Liver (tissue), 9 donors: ENCODE data around the gene CNIH2. TPM values are rescaled to one million over a fixed set of nuclear protein-coding genes. Genes with fewer than 3 reads are reported as not detected.

Experiments
- DNase-seq: peaks from one replicate; pipeline ENCODE4 v3.0.0-alpha.2; 2017; ENCODE audit warnings: low spot score
- H3K27ac ChIP-seq, 2 donors: one replicate each; pipeline ENCODE4 v1.7.0; 2013; ENCODE audit warnings: inconsistent platforms in 2 of 2, low read length in 2 of 2, control low read depth in 1 of 2, low read depth in 1 of 2, mild to moderate bottlenecking in 1 of 2
- H3K27me3 ChIP-seq, 4 donors: one replicate each; pipeline versions ENCODE4 v1.6.1 to v1.7.0; 2013; ENCODE audit warnings: low read length in 3 of 4, inconsistent platforms in 1 of 4, mild to moderate bottlenecking in 1 of 4, moderate library complexity in 1 of 4; ENCODE audit not compliant: control insufficient read depth in 4 of 4, insufficient read depth in 4 of 4
- H3K36me3 ChIP-seq, 4 donors: one replicate each; pipeline versions ENCODE4 v1.6.1 to v1.7.0; 2013; ENCODE audit warnings: low read length in 3 of 4, mild to moderate bottlenecking in 3 of 4, low read depth in 1 of 4, moderate library complexity in 1 of 4; ENCODE audit not compliant: control insufficient read depth in 4 of 4, insufficient read depth in 3 of 4
- H3K4me1 ChIP-seq, 4 donors: one replicate each; pipeline versions ENCODE4 v1.6.1 to v1.7.0; 2013; ENCODE audit warnings: low read length in 3 of 4, mild to moderate bottlenecking in 3 of 4, moderate library complexity in 1 of 4; ENCODE audit not compliant: control insufficient read depth in 4 of 4, insufficient read depth in 4 of 4
- H3K4me3 ChIP-seq, 3 donors: one replicate each; pipeline versions ENCODE4 v1.6.1 to v1.7.0; 2013; ENCODE audit warnings: low read length in 3 of 3, control low read depth in 1 of 3, low read depth in 1 of 3, mild to moderate bottlenecking in 1 of 3
- H3K9ac ChIP-seq, 2 donors: one replicate each; pipeline ENCODE4 v1.7.0; 2013; ENCODE audit warnings: low read length in 2 of 2, mild to moderate bottlenecking in 2 of 2, moderate library complexity in 2 of 2, control low read depth in 1 of 2, low read depth in 1 of 2
- H3K9me3 ChIP-seq, 4 donors: one replicate each; pipeline versions ENCODE4 v1.6.1 to v1.7.0; 2013; ENCODE audit warnings: low read length in 3 of 4; ENCODE audit not compliant: control insufficient read depth in 4 of 4
- EGR1 ChIP-seq, 2 donors: IDR thresholded peaks; 2 replicates each; pipeline ENCODE4 v1.6.1; 2016 to 2018; ENCODE audit warnings: antibody characterized with exemption in 2 of 2, low read depth in 2 of 2
- FOXA1 ChIP-seq: IDR thresholded peaks from 2 replicates; pipeline ENCODE4 v1.6.1; 2016; ENCODE audit warnings: antibody characterized with exemption
- FOXA2 ChIP-seq: IDR thresholded peaks from 2 replicates; pipeline ENCODE4 v1.6.1; 2016; ENCODE audit warnings: antibody characterized with exemption
- GABPA ChIP-seq, 2 donors: IDR thresholded peaks in 1 of 2; conservative IDR thresholded peaks in 1 of 2; 2 replicates each; pipeline ENCODE4 v1.6.1; 2016; ENCODE audit warnings: antibody characterized with exemption in 2 of 2, mild to moderate bottlenecking in 1 of 2, moderate library complexity in 1 of 2
- HNF4A ChIP-seq, 2 donors: conservative IDR thresholded peaks; 2 replicates each; pipeline ENCODE4 v1.6.1; 2016; ENCODE audit warnings: antibody characterized with exemption in 2 of 2, mild to moderate bottlenecking in 2 of 2
- HNF4G ChIP-seq: IDR thresholded peaks from 2 replicates; pipeline ENCODE4 v1.6.1; 2016; ENCODE audit warnings: antibody characterized with exemption
- JUND ChIP-seq, 2 donors: IDR thresholded peaks; 2 replicates each; pipeline ENCODE4 v1.6.1; 2016; ENCODE audit warnings: antibody characterized with exemption in 2 of 2
- NR2F2 ChIP-seq: IDR thresholded peaks from 2 replicates; pipeline ENCODE4 v1.6.1; 2016; ENCODE audit warnings: antibody characterized with exemption
- RAD21 ChIP-seq, 2 donors: IDR thresholded peaks; 2 replicates each; pipeline ENCODE4 v1.6.1; 2016; ENCODE audit warnings: antibody characterized with exemption in 2 of 2, mild to moderate bottlenecking in 2 of 2
- RXRA ChIP-seq, 2 donors: IDR thresholded peaks; 2 replicates each; pipeline ENCODE4 v1.6.1; 2017 to 2018; ENCODE audit warnings: antibody characterized with exemption in 2 of 2, mild to moderate bottlenecking in 1 of 2
- SP1 ChIP-seq: IDR thresholded peaks from 2 replicates; pipeline ENCODE4 v1.6.1; 2018; ENCODE audit warnings: antibody characterized with exemption, mild to moderate bottlenecking
- TAF1 ChIP-seq: conservative IDR thresholded peaks from 2 replicates; pipeline ENCODE4 v1.6.1; 2016; ENCODE audit warnings: antibody characterized with exemption, mild to moderate bottlenecking
- YY1 ChIP-seq: IDR thresholded peaks from 2 replicates; pipeline ENCODE4 v1.6.1; 2016; ENCODE audit warnings: antibody characterized with exemption, mild to moderate bottlenecking
- WGBS: extraction: QIAGEN DNeasy Blood & Tissue Kit; methylation state at CpG from one replicate; pipeline ENCODE4 v1.1.7; 2013; 5-methylcytosine and 5-hydroxymethylcytosine counted together
- polyA plus RNA-seq, 2 donors: library from polyadenylated mRNA; stranded (reverse) in 1 of 2; unstranded in 1 of 2; fragments of 200-250 nt in 1 of 2; fragments of >200 nt in 1 of 2; fragmentation: Nextera tagmentation in 1 of 2; extraction: Ambion mirVana in 1 of 2; gene quantifications; one replicate each; pipeline versions ENCODE4 v1.2.1 to v1.2.3, GENCODE V29; 2013 to 2015
- total RNA-seq, 2 donors: library from RNA; depleted of rRNA; stranded (reverse); fragments of >200 nt; gene quantifications; one replicate each; pipeline ENCODE4 v1.2.3, GENCODE V29; 2014
- TF ChIP-seq, protein P1 (sequence below): IDR thresholded peaks from 2 replicates; pipeline ENCODE4 v1.6.1; 2016; ENCODE audit warnings: antibody characterized with exemption
- TF ChIP-seq, protein P2 (sequence below): IDR thresholded peaks from 2 replicates; pipeline ENCODE4 v1.6.1; 2016; ENCODE audit warnings: antibody characterized with exemption, mild to moderate bottlenecking
- TF ChIP-seq, protein P3 (sequence below): fragments of 150-350 bp; IDR thresholded peaks from 2 replicates; pipeline ENCODE4 v1.5.1; 2017; ENCODE audit warnings: improper control_type of control experiment, low read depth, low read length; ENCODE audit not compliant: missing input control
- TF ChIP-seq, protein P4 (sequence below): IDR thresholded peaks from 2 replicates; pipeline ENCODE4 v1.6.1; 2016; ENCODE audit warnings: antibody characterized with exemption
- TF ChIP-seq, protein P5 (sequence below): IDR thresholded peaks from 2 replicates; pipeline ENCODE4 v1.6.1; 2016; ENCODE audit warnings: antibody characterized with exemption
- donor health status: healthy.
- donor health status: healthy.
- donor health status: healthy.
- donor health status: healthy.
- donor health status: healthy.

The CNIH2 gene
- total and polyA plus RNA-seq, 4 donors: 0.07 TPM; not detected in 3

DNA sequence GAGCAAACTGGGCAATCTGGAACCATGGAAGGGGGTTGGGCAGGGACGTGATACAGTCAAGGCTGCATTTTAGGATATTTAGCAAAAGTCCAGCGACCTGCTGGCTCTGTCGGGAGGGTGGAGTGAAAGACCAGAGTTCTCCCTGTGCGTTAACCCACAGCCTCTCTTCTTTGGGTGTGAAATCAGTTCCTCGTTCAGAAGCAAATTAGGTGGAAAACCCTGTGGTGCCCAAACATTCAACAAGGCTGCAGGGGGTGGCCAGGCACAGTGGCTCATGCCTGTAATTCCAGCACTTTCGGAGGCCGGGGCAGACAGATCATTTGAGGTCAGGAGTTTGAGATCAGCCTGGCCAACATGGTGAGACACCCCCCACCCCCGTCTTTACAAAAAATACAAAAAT is 19.6 kb downstream of the CNIH2 start:
- no peak for DNase-seq
- no peak overlapping the region for H3K9ac ChIP-seq
- WGBS: 64% methylated on average over 8 of the region's 8 CpGs
- H3K36me3 ChIP-seq: no peaks in the 10 kb centered on the region
- H3K27ac ChIP-seq: no peak overlapping the region
- H3K4me1 ChIP-seq: no peaks in the 10 kb centered on the region
- no peak overlapping the region for H3K4me3 ChIP-seq
- TF ChIP-seq JUND (IDR thresholded peaks at IDR 0.05) (no peak), FOXA2 (no peak), GABPA (IDR thresholded peaks at IDR 0.05 in 1 of 2, conservative IDR thresholded peaks at IDR 0.05 in 1 of 2) (no peak)
- TF ChIP-seq, protein P1, sequence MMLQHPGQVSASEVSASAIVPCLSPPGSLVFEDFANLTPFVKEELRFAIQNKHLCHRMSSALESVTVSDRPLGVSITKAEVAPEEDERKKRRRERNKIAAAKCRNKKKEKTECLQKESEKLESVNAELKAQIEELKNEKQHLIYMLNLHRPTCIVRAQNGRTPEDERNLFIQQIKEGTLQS: no peak
- TF ChIP-seq, protein P2, sequence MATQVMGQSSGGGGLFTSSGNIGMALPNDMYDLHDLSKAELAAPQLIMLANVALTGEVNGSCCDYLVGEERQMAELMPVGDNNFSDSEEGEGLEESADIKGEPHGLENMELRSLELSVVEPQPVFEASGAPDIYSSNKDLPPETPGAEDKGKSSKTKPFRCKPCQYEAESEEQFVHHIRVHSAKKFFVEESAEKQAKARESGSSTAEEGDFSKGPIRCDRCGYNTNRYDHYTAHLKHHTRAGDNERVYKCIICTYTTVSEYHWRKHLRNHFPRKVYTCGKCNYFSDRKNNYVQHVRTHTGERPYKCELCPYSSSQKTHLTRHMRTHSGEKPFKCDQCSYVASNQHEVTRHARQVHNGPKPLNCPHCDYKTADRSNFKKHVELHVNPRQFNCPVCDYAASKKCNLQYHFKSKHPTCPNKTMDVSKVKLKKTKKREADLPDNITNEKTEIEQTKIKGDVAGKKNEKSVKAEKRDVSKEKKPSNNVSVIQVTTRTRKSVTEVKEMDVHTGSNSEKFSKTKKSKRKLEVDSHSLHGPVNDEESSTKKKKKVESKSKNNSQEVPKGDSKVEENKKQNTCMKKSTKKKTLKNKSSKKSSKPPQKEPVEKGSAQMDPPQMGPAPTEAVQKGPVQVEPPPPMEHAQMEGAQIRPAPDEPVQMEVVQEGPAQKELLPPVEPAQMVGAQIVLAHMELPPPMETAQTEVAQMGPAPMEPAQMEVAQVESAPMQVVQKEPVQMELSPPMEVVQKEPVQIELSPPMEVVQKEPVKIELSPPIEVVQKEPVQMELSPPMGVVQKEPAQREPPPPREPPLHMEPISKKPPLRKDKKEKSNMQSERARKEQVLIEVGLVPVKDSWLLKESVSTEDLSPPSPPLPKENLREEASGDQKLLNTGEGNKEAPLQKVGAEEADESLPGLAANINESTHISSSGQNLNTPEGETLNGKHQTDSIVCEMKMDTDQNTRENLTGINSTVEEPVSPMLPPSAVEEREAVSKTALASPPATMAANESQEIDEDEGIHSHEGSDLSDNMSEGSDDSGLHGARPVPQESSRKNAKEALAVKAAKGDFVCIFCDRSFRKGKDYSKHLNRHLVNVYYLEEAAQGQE: no peak
- TF ChIP-seq, protein P3, sequence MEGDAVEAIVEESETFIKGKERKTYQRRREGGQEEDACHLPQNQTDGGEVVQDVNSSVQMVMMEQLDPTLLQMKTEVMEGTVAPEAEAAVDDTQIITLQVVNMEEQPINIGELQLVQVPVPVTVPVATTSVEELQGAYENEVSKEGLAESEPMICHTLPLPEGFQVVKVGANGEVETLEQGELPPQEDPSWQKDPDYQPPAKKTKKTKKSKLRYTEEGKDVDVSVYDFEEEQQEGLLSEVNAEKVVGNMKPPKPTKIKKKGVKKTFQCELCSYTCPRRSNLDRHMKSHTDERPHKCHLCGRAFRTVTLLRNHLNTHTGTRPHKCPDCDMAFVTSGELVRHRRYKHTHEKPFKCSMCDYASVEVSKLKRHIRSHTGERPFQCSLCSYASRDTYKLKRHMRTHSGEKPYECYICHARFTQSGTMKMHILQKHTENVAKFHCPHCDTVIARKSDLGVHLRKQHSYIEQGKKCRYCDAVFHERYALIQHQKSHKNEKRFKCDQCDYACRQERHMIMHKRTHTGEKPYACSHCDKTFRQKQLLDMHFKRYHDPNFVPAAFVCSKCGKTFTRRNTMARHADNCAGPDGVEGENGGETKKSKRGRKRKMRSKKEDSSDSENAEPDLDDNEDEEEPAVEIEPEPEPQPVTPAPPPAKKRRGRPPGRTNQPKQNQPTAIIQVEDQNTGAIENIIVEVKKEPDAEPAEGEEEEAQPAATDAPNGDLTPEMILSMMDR: no peak
- H3K9me3 ChIP-seq: no peaks in the 10 kb centered on the region
- peaks cover 0 to under 1% (median 0%) of the 10 kb centered on the region in 4 donors for H3K27me3 ChIP-seq

DNA sequence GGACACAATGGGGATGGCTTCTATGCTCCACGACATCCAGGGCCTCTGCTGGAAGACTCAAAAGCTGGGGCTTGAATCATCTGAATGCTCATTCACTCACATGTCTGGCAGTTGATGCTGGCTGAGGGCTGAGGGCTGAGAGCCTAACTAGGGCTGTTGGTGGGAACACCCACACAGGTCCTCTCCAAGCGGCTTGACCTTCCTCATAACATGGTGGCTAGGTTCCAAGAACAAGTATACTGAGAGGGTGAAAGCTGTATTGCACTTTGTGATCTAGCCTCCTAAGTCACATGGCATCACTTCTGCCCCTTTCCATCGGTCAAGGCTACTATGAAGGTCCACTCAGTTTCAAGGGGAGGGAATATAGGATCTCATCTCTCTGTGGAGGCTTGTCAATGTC is 21.2 kb downstream of the CNIH2 start:
- no peaks in the 10 kb centered on the region for H3K27me3 ChIP-seq
- H3K36me3 ChIP-seq: no peaks in the 10 kb centered on the region
- H3K9ac ChIP-seq: no peak overlapping the region
- no peaks in the 10 kb centered on the region for H3K4me1 ChIP-seq
- H3K9me3 ChIP-seq: no peaks in the 10 kb centered on the region
- WGBS: 60% methylated on average over 3 of the region's 3 CpGs
- no peak overlapping the region for H3K27ac ChIP-seq
- no peak overlapping the region for H3K4me3 ChIP-seq
- no peak for DNase-seq
- TF ChIP-seq SP1: no peak
- TF ChIP-seq TAF1: no peak
- TF ChIP-seq, protein P2: no peak
- TF ChIP-seq, protein P4, sequence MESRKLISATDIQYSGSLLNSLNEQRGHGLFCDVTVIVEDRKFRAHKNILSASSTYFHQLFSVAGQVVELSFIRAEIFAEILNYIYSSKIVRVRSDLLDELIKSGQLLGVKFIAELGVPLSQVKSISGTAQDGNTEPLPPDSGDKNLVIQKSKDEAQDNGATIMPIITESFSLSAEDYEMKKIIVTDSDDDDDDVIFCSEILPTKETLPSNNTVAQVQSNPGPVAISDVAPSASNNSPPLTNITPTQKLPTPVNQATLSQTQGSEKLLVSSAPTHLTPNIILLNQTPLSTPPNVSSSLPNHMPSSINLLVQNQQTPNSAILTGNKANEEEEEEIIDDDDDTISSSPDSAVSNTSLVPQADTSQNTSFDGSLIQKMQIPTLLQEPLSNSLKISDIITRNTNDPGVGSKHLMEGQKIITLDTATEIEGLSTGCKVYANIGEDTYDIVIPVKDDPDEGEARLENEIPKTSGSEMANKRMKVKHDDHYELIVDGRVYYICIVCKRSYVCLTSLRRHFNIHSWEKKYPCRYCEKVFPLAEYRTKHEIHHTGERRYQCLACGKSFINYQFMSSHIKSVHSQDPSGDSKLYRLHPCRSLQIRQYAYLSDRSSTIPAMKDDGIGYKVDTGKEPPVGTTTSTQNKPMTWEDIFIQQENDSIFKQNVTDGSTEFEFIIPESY: no peak
- TF ChIP-seq, protein P1: no peak
- TF ChIP-seq, protein P3: no peak
- TF ChIP-seq, protein P5, sequence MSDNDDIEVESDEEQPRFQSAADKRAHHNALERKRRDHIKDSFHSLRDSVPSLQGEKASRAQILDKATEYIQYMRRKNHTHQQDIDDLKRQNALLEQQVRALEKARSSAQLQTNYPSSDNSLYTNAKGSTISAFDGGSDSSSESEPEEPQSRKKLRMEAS: no peak
- TF ChIP-seq GABPA (IDR thresholded peaks at IDR 0.05 in 1 of 2, conservative IDR thresholded peaks at IDR 0.05 in 1 of 2): no peak
- TF ChIP-seq RXRA (IDR thresholded peaks at IDR 0.05): no peak
- TF ChIP-seq HNF4G: no peak
- TF ChIP-seq NR2F2: no peak
- no peak for TF ChIP-seq FOXA2
- no peak for TF ChIP-seq FOXA1
- no peak for TF ChIP-seq RAD21 (IDR thresholded peaks at IDR 0.05)
- TF ChIP-seq HNF4A (conservative IDR thresholded peaks at IDR 0.05): no peak
- no peak for TF ChIP-seq EGR1 (IDR thresholded peaks at IDR 0.05; ENCODE audit: low read depth in 2 of 2)
- TF ChIP-seq JUND (IDR thresholded peaks at IDR 0.05): no peak
- TF ChIP-seq YY1: no peak
